ENCODE results near the gene FBXW8.

The FBXW8 gene

DNA sequence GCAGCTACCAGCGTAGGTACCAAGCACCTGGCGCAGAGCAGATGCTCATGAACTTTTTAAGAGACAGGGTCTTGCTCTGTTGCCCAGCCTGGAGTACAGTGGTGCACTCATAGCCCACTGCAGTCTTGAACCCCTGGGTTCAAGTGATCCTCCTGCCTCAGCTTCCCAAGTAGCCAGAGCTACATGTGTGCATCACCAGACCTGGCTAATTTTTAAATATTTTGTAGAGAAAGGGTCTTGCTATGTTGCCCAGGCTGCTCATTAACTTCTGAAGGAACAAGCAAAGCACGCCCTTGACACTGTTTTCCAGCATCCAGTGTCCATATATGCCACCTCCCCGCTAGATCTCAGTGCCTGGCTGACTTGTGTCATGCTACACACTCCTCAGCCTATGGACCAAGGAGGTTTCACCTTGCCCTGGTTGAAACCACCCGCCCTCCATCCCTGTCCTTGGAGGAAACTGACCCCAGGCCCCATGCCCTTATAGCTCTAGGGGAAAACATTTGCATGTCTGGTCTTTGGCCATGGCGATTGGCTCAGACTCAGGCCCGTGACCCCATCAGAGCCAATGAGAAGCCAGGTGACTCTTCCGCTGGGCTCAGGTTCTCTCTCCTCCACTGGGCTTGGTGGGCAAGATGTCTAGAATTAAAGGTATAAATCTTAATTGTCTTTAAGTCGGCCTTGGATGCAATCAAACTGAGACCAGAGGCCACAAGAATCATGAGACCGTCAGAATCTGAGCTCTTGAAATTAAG, 162.2 kb downstream of the FBXW8 start:
- TF ChIP-seq, protein P1, sequence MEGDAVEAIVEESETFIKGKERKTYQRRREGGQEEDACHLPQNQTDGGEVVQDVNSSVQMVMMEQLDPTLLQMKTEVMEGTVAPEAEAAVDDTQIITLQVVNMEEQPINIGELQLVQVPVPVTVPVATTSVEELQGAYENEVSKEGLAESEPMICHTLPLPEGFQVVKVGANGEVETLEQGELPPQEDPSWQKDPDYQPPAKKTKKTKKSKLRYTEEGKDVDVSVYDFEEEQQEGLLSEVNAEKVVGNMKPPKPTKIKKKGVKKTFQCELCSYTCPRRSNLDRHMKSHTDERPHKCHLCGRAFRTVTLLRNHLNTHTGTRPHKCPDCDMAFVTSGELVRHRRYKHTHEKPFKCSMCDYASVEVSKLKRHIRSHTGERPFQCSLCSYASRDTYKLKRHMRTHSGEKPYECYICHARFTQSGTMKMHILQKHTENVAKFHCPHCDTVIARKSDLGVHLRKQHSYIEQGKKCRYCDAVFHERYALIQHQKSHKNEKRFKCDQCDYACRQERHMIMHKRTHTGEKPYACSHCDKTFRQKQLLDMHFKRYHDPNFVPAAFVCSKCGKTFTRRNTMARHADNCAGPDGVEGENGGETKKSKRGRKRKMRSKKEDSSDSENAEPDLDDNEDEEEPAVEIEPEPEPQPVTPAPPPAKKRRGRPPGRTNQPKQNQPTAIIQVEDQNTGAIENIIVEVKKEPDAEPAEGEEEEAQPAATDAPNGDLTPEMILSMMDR (IDR thresholded peaks at IDR 0.05; ENCODE audit: extremely low read depth, missing control alignments): no peak
- no peak for DNase-seq (ENCODE audit: low spot score)

DNA sequence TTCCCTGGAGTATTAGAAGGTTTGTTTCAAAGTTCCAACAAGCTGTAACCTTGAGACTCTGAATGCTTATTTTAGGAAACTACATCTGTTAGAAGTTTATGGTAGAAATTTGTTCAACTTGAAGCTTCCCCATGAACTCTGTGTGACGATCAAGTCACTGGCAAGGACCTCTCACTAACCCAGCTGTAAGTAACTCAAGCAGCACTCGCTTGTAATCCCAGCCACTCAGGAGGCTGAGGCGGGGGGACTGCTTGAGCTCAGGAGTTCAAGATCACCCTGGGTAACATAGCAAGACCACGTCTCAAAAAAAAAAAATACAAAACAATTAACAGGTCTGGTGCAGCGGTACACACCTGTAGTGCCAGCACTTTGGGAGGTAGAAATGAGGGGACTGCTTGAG, 162.9 kb downstream of the FBXW8 start:
- DNase-seq (ENCODE audit: low spot score): no peak
- TF ChIP-seq, protein P1 (IDR thresholded peaks at IDR 0.05; ENCODE audit: extremely low read depth, missing control alignments): no peak

GRCh38 chr12:117076410-117077372, 165.9 kb downstream of the FBXW8 start:
- no peak for DNase-seq (ENCODE audit: low spot score)
- TF ChIP-seq, protein P1 (IDR thresholded peaks at IDR 0.05; ENCODE audit: extremely low read depth, missing control alignments): no peak

GRCh38 chr12:117079487-117079886, 168.7 kb downstream of the FBXW8 start:
- TF ChIP-seq, protein P1 (IDR thresholded peaks at IDR 0.05; ENCODE audit: extremely low read depth, missing control alignments): no peak
- DNase-seq (ENCODE audit: low spot score): no peak

DNA sequence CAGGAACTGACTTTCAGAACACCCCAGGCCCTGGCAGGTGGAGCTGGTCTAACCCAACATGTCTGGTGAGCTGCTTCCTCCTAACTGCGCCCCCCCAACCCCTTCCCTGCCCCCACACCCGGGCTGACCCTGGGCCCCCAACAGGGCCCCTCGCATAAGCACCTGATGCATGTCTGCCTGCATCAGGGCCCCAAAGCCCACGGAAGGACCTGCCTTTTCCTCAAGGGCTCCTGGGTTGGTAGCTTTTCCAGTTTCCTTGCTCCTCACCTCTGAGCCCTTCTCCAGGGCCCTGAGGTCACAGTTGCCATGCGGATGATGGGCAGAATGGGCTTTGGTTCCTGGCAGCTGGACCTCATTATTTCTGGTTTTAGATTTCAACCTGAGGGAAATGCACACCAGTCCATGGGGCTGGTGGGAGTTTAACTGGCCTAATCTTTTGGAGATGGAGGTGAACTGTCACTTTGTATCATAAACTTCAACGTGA, 170.0 kb downstream of the FBXW8 start:
- no peak for DNase-seq (ENCODE audit: low spot score)
- TF ChIP-seq, protein P1 (IDR thresholded peaks at IDR 0.05; ENCODE audit: extremely low read depth, missing control alignments): no peak

Measured in GM20000 (cell line).